ENCODE measurements around the gene DCTN2.

DCTN2 gene

DNA sequence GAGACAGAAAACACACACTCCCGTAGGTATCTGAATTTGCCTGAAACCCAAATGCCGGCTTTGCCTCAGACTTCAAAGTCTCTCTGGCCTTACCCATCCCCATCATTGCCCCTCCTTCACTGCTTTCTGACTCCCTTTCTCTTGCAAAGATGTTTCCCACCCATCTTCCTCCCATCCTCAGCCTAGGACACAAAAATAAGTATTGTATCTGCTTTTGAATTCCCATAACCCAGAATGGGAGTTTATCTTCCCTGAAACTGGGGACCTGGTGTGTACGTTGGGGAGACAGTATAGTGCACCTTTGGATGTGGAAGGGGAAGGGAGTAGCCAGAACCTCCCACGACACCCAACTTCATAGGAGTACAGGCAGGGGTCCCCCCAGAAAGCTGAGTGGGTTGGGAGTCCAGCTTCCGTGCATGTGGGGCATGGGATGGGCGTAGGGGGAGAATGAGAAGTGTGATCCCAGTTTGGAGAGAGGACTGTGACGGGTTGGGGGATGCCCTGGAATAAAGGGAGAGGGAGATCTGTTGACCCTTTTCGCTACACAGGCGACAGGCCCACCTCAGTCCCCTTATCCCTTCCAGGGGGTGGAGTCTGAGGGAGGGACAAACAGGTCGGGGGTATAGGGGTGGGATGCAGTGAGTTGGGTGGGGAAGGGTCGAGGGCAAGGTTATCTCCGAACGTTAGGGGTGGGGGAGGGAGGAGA lies 2.4 kb upstream of the DCTN2 start:
- no peak for DNase-seq

DNA sequence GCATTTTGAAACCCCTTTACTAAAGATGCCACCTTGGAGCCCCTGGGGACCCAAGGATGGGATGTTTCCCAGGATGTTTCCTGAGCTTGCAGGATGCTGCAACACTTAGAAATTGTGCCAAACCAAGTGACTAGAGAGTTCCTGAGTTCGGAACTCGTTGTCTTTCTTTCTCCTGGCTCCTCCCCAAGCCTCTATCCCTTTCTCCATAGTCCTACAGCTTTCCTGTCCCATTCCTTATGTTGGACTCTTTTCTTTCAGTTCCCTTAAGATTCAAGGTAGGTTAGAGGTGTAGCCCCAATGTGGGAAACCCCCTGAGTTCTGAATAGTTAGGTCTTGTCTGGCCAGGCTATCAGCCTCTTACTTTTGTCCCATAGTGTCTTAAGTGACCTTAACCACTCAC lies 1.5 kb upstream of the DCTN2 start:
- no peak for DNase-seq

DNA sequence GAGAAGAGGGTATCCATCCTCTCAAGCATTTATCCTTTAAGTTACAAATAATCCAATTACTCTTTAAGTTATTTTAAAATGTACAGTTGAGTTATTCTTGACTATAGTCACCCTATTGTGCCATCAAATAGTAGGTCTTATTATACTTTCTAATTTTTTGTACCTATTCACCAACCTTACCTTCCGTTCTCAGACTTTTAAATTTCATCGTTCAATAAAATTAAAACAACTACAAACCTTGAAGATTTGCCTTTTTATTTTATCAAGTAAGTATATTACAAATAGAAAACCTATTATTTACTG lies 972 bp upstream of the DCTN2 start:
- no peak for DNase-seq

- DNase-seq, result no peak
Measured at GRCh38 chr12:57547288-57548012, 458 bp upstream of the DCTN2 start.

DNA sequence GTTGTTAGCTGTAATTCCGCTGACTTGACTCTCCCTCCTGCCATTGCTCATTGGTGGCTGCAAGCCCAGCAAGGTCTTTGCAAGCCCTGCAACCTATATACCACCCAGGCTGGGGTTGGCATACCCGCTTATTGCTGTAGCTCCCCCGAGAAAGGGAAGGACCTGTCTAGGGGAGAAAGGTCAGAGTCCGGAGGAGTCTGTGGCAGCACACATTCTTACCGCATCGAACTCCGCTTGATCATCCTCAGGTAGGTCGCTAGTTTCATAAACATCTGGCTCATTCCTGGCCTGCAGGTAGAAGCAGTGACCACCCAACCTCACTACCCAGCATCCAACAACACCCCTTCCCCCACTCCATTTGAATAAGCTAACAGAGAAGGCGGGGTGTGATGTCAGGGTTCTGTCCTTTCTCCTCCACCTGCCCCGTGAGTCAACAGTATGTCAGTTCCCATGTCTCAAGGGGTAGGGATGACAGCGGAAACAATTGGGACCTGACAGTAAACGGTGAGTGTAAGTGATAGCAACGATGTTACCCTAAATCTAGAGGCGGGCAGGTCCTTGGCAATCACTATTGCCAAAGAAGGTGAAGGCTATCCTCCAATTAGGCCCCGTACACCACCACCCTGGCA lies 1.1 kb downstream of the DCTN2 start:
- DNase-seq, result no peak

GRCh38 chr12:57543581-57543980 lies 3.4 kb downstream of the DCTN2 start:
- DNase-seq, result no peak

- no peak for DNase-seq
Measured at GRCh38 chr12:57541717-57542116, 5.3 kb downstream of the DCTN2 start.

DNA sequence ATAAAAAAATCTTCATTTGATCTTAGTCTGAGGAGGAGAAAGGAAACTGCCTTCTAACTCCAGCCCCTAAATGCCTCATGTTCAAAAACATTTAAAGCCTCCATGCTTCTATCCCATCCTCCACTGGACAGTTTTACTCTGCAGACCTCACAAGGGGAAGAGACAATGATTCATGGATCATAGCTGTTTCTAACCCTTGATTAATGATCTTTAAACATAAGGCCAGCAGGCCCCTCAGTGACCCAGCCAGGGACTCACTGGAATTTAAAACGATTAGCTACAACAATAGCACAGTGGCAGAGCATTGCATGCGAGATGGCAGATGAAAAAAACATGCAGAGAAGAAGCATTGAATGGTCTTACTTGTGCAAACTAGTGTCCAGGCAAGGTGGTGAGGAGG lies 6.0 kb downstream of the DCTN2 start:
- DNase-seq, result no peak

GRCh38 chr12:57539134-57539768 lies 7.7 kb downstream of the DCTN2 start:
- DNase-seq, result no peak

DNA sequence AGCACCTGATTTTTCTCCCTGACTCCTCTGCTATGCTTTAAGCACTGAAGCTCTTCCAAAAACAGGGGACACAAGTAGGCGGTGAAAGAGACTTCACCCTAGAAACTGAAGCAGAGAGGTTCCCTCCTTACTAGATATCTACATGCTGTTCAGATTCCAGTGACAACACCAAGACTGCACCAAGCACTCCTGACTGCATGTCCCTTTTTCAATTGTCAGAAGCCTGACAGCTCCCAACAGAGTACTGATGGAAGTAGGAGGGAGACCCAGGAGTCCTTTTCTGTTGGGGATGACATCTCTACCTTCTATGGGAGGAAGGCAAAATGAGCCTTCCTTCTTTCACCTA lies 10.4 kb downstream of the DCTN2 start:
- no peak for DNase-seq

- DNase-seq, result no peak
Measured at GRCh38 chr12:57535764-57536596, 11.0 kb downstream of the DCTN2 start.

DNA sequence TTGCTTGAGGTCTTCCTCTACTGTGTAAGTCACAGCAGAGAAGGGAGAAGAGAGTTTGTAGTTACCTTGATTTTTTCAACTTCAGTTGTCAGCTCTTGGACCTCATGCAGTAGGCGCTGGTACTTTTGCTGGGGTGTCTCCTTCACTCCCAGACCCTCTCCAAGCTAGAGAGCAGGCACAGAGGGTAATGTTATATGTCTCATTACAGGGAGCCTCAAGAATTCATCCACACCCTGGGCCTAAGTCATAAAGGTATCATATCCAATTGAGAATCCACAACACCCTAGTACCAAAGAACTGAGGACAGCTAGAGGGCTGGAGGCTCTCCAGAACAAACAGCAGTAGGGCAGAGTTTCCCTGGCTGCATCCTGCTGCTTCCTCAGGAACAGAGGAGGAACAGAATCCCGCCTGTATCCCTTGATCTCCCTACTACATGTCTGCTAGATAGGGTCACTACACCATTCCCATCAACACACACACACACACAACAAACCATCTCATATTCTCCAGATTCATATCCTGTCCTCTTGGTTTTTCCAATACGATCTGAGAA lies 11.9 kb downstream of the DCTN2 start:
- no peak for DNase-seq

DNA sequence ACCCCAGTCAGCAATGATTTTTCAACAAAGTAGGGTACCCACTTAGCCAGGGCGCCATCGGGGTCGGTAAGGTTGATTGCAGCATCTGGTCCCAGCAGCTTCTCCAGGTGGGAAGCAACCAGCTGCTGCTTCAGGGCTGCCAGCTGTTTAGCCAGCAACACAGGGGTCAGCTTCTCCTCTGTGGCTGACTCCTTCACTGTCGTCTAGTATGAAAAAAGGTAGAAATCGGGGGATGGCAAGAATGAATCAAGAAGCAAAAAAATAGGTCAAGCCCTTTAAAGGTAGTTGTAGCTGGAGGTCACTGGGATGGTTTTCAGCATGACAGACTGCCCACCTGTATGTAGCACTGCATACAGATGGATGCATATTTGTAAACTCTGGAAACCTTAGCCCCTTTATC lies 12.7 kb downstream of the DCTN2 start:
- no peak for DNase-seq

- no peak for DNase-seq
Measured at GRCh38 chr12:57533108-57533507, 13.9 kb downstream of the DCTN2 start.

GRCh38 chr12:57531836-57532235 lies 15.2 kb downstream of the DCTN2 start:
- no peak for DNase-seq

DNA sequence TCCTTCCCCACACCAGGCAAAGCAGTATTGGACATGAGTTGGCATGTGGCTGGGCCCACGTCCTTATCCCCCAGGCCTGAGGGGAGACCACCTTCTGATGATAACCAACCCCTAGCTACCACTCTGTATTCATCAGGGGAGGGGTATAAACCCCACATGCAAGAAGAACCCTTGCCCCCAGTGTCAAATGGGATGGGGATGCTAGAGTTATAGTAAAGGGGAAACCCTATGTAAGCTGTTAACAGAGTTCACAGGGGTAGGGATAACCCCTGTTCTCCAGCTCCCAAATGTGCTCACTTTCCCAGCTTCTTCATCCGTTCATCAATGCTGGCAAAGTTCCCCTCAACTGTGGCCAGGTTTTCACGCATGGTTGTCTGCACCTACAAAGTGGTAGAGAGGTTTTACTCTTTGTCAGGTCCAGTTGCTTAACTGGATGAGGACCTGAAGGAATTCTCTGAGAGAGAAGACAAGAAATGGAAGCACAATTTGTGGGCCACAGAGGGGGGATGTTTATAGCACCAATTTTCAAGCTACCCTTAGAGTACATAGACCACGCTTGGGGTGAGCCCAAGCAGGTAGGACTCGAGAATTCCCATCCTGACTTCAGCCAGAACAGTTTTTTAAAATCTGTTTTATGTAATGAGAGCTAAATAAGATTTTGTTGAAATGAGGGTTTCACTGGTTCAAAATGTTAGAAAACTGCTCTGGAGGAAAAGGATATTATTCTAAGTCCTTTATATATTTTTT lies 16.4 kb downstream of the DCTN2 start:
- no peak for DNase-seq

DNA sequence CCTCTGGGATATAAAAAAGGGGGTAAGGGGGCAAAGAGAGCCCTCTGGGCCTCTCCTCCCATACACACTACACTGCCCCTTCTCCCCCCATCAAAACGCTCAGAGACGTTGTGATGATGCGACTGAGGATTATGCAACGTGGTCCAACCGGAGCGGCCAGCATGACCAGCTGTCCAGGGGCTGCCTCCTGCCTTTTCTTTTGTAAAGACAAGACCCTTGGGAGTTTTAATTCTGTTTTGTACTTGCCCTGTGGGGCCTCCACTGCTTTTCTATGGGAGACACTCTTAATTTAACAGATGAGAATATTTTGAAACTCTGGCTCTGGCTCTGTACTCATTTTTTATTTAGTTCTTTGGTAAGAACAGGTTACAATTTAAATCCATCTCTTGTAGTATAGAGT lies 17.2 kb downstream of the DCTN2 start:
- no peak for DNase-seq

DNA sequence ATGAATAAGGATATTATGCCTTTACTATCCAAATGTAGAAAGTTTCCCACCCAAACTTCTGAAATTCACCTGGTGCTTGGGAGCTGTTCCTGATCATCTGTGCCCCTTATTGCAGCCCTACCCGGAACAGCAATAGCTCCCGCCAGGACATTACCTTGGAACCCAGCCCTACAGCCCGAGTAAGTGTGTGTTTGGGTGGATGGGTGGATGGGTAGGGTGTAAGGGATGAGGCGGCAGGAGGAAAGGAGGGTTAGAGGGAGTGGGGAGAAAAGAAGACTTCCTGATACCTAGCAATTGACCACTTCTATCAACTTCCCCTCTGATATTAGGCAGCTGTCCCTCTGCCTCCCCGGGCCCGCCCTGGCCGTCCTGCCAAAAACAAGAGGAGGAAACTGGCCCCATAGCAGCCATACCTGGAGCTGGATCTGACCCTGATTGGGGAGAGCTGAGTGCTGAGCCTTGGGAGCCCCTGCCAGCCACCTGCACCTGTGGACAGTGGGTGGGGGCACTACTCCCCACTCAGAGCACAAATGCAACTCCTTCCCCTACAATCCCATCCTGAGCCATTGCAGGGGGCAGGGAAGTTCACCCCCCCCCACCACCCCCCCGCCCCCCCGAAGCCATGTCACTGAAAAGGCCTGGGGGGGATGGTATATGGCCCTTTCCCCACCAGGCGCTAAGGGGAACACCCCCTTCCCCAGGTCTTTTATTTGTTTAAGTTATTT lies 18.0 kb downstream of the DCTN2 start:
- DNase-seq, result no peak

DNA sequence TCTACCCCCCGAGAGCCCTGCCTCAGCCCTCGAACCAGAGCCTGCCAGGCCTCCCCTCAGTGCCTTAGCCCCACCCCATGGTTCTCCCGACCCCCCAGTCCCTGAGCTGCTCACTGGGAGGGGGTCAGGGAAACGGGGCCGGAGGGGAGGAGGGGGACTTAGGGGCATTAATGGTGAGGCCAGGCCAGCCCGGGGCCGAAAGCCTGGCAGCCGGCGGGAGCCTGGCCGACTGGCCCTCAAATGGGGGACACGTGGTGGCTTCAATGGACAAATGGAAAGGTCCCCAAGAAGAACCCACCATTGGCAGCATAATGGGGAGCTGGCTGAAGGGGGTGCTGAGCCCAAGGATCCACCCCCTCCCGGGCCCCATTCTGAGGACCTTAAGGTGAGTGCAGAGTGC lies 18.8 kb downstream of the DCTN2 start:
- no peak for DNase-seq

DNA sequence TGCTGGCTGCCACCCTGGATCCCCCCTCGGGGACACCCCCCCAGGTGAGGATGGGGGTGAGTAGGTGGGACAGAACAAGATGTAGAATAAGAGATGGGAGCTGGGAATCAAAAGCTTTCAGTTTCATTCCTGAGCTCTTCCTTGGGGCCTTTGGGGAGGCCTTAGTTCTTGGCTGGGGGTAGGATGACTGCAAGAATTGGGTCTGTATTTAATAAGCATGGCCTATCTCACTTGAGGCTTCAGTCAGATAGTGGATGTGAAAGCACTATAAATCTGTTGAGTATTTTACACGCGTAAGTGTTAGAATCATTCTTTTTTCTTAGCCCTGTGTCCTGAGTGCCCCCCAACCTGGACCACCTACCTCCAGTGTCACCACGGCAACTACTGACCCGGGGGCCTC lies 19.8 kb downstream of the DCTN2 start:
- no peak for DNase-seq

GRCh38 chr12:57526477-57527126 lies 20.4 kb downstream of the DCTN2 start:
- DNase-seq, result no peak
